Right lung (tissue), 5 donors: ENCODE results near the gene ZNF274. TPM values are rescaled to one million over a fixed set of nuclear protein-coding genes. Genes with fewer than 3 reads are reported as not detected.
"Not testable (repeated sequence)": the region's sequence is repeated elsewhere in the genome, so short reads cannot be mapped to it uniquely, and the experiment has no call there.

Experiments used
- DNase-seq, 2 donors: peaks; one replicate each; pipeline ENCODE4 v3.0.0-alpha.2; 2013
- polyA plus RNA-seq, 5 donors: library from polyadenylated mRNA; unstranded; fragments of 120-200 nt; gene quantifications; one replicate each; pipeline versions ENCODE4 v1.2.1 to v1.2.3, GENCODE V29; 2013; ENCODE audit warnings: inconsistent platforms in 1 of 5, low replicate concordance in 1 of 5; ENCODE audit not compliant: insufficient read length in 5 of 5, insufficient read depth in 1 of 5

Gene ZNF274
- polyA plus RNA-seq, 5 donors = 15.9 to 23.2 (median 21.8) TPM

GRCh38 chr19:58204566-58204965 lies 21.7 kb downstream of the ZNF274 start:
- no peak for DNase-seq

GRCh38 chr19:58209577-58209976 lies 26.7 kb downstream of the ZNF274 start:
- no peak for DNase-seq

DNA sequence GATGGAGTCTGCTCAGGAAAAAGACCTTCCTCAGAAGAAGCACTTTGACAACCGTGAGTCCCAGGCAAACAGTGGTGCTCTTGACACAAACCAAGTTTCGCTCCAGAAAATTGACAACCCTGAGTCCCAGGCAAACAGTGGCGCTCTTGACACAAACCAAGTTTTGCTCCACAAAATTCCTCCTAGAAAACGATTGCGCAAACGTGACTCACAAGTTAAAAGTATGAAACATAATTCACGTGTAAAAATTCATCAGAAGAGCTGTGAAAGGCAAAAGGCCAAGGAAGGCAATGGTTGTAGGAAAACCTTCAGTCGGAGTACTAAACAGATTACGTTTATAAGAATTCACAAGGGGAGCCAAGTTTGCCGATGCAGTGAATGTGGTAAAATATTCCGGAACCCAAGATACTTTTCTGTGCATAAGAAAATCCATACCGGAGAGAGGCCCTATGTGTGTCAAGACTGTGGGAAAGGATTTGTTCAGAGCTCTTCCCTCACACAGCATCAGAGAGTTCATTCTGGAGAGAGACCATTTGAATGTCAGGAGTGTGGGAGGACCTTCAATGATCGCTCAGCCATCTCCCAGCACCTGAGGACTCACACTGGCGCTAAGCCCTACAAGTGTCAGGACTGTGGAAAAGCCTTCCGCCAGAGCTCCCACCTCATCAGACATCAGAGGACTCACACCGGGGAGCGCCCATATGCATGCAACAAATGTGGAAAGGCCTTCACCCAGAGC lies 29.6 kb downstream of the ZNF274 start:
- no peak for DNase-seq

- no peak for DNase-seq
These were observed 30.2 kb downstream of the ZNF274 start for GRCh38 chr19:58213075-58213369.

GRCh38 chr19:58217069-58217481 lies 34.2 kb downstream of the ZNF274 start:
- DNase-seq = no peak

- DNase-seq = no peak
These were observed 34.9 kb downstream of the ZNF274 start for GRCh38 chr19:58217607-58218391.

DNA sequence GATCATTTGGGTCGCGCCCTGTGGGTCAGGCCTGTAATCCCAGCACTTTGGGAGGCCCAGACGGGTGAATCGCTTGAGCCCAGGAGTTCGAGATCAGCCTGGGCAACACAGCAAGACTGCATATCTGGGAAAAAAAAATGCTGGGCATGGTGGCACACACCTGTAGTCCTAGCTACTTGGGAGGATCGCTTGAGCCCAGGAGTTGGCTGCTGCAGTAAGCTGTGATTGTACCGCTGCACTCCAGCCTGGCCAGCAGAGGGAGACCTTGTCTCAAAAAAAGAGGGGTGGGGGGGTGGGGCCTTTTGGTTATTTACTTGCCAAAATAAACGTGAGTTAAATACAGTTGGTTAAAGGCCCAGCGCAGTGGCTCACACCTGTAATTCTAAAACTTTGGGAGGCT lies 36.0 kb downstream of the ZNF274 start:
- no peak for DNase-seq

DNA sequence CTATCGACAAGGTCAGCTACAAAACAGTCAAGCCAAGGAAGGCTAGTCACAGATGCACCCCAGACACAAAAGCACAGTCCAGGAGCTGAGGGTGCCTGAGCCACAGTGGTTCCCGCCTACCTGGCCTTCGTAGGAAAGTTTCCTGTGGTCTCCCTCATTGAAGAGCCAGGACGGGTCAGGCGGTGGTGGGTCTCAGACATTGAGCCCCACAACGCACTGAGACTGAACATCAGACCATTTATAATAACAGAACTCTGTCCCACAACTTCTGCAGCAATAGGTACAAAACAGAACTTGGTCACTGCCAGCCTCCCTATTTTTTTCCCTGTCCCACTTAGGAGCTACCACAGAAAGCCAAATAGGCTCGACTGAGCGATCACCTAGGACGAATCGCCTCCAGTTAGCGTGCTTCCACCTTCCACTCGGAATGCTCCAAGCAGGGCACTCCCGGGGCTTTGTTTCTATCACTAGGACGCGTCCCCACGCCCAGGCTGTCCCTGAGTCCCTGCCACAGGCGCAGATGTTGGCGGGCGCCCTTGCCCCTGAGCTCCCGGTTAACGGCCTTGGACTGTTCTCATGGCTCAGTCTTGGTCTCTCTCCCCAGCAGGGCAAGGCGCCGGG lies 45.2 kb downstream of the ZNF274 start:
- no peak for DNase-seq

DNA sequence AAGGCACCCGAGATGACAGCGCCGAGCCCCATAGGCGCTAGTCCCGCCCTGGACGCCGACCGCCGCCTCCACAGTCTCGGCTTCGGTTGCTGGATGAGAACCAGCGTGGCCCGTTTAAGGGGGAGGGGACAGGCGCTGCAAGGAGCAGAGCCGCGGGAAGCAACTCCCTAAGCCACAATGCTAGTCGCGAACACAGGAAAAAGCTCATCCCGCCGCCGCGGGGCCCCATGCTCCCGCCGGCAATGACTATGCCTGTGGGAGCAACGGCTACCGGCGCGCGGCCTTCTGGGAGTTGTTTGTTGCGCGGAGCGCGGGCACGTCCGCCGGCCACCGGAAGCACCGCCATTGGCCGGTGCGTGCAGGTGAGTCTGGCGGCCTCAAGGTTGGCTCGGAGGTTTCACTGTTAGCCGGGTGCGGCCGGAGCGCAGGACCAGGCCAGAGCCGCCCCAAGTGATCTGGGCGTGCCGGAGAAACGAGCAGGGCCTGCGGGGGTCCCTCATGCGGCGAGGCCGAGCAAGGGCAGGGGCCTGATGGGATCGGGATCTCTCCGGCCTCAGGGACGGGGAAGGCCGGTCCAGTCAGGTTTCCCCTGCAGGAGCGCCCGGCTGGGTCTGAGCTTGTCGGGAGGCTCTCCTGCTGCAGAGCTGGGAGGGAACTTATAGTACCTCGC lies 45.9 kb downstream of the ZNF274 start, which contains the start of gene ZNF544:
Gene ZNF544, plus strand, starts transcription at position 330 of the 670 bp plus-strand sequence. CDS start 15,110 bp downstream, outside the sequence.
- DNase-seq = peak; percentile 74 to 77

DNA sequence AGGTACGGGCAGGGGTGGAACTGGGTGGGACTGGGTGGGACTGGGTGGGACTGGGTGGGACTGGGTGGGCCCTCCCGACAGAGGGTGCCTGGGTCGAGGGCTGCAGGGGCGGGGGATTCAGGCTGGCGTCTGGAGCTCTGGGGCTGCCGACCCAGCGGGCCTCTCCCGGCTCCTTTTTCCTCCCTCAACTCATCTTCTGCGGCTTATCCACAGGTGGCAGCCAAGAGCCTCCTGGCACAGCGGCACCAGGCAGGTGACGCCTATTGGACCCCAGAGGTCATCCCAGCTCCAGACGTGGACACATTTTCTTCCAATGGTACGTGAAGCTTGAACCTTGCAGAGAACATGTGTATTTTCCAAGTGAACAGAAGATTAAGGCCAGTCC lies 46.4 kb downstream of the ZNF274 start:
- no peak for DNase-seq

DNA sequence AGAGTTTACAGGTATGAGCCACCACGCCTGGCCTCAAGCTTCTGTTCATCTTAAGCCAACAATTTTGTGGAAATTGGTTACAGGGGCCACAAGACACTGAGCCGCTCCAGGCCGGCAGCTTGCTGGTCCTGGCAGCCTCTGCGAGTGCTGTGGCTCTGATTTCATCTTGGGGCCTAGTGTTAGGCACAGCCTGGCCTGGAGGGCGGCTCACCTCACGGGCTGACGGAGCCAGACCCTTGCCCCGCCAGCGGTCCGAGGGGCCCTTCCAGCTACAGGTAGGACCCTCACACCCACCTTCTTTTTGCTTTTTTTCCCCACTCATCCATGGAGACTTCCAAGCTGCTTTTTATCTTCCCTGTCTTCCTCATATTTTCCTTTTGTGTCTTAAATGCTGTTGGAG lies 54.5 kb downstream of the ZNF274 start:
- no peak for DNase-seq

- no peak for DNase-seq
These were observed 60.5 kb downstream of the ZNF274 start for GRCh38 chr19:58243351-58243750.

- DNase-seq = no peak
These were observed 66.0 kb downstream of the ZNF274 start for GRCh38 chr19:58248886-58249285.

DNA sequence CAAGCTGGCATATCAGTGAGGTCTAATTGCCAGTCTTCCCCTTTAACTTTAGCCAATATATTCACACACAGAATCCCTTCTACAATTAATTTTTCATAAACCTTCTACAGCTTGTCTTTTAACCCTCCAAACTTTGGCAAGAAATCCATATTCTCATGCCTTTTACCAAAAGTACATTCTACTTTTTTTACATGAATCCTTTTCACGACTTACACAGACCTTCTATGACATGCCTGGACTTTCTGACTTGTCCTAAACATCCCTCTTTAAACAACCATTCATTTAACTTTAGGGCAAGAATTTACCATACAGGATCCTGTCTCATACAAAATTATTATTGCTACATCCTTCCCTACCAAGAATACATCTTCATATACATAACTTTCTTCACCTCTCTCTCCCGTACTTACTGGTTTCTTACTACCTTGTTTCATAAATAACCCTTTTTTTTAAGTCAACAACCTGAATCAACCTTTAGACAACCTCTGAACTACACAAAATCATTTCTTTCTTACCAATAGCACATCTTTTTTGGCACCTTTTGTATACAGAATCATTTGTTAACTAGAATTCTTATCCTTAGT lies 69.3 kb downstream of the ZNF274 start:
- DNase-seq = no peak

- DNase-seq = not testable (repeated sequence)
These were observed 75.4 kb downstream of the ZNF274 start for GRCh38 chr19:58258259-58258658.

DNA sequence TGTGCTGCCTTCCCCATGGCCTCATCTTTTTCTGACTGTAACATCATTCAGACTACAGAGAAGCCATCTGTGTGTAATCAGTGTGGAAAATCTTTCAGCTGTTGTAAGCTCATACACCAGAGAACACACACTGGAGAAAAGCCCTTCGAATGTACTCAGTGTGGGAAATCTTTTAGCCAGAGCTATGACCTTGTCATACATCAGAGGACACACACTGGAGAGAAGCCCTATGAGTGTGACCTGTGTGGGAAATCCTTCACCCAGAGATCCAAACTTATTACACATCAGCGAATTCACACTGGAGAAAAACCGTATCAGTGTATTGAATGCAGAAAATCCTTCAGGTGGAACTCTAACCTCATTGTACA lies 78.7 kb downstream of the ZNF274 start:
- no peak for DNase-seq

DNA sequence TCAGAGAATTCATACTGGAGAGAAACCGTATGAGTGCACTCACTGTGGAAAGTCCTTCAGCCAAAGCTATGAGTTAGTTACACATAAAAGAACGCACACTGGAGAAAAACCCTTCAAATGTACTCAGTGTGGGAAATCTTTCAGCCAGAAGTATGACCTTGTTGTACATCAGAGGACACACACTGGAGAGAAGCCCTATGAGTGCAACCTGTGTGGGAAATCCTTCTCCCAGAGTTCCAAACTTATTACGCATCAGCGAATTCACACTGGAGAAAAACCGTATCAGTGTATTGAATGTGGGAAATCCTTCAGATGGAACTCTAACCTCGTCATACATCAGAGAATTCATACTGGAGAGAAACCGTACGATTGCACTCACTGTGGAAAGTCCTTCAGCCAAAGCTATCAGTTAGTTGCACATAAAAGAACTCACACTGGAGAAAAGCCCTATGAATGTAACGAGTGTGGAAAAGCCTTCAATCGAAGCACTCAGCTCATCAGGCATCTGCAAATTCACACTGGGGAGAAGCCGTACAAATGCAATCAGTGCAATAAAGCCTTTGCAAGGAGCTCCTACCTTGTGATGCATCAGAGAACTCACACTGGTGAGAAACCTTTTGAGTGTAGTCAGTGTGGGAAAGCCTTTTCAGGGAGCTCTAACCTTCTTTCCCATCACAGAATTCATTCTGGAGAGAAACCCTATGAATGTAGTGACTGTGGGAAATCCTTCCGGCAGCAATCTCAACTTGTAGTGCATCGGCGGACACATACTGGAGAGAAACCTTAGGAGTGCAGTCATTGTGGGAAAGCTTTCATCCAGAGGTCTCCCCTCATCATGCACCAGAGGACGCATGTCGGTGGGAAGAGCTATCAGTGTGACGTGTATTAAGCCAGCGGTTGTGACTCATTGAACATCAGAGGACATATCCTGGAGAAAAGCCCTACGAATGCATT lies 79.4 kb downstream of the ZNF274 start:
- DNase-seq = no peak

- DNase-seq = no peak
These were observed 80.0 kb downstream of the ZNF274 start for GRCh38 chr19:58262922-58263296.
